22Rv1 (cell line): ENCODE measurements around the gene FKBP8.
"Not testable (repeated sequence)": the region's sequence is repeated elsewhere in the genome, so short reads cannot be mapped to it uniquely, and the experiment has no call there.

Experiments used
- H3K27ac ChIP-seq: fragments of 450-650 bp; 2 replicates; pipeline ENCODE4 v1.5.1; 2017
- ZFX ChIP-seq: fragments of 450-650 bp; IDR thresholded peaks from 2 replicates; pipeline ENCODE4 v1.6.1; 2017; ENCODE audit warnings: antibody characterized with exemption, borderline replicate concordance
- TF ChIP-seq, protein P1 (sequence below): fragments of 450-650 bp; IDR thresholded peaks from 2 replicates; pipeline ENCODE4 v1.5.1; 2017; ENCODE audit warnings: mild to moderate bottlenecking

Gene FKBP8

GRCh38 chr19:18557411-18558201 is 14.2 kb upstream of the FKBP8 start, which contains the start of gene KXD1:
KXD1 (plus strand) TSS chr19:18557870; CDS start chr19:18562057, 4,187 bp downstream.
- TF ChIP-seq ZFX, result no peak
- TF ChIP-seq, protein P1, sequence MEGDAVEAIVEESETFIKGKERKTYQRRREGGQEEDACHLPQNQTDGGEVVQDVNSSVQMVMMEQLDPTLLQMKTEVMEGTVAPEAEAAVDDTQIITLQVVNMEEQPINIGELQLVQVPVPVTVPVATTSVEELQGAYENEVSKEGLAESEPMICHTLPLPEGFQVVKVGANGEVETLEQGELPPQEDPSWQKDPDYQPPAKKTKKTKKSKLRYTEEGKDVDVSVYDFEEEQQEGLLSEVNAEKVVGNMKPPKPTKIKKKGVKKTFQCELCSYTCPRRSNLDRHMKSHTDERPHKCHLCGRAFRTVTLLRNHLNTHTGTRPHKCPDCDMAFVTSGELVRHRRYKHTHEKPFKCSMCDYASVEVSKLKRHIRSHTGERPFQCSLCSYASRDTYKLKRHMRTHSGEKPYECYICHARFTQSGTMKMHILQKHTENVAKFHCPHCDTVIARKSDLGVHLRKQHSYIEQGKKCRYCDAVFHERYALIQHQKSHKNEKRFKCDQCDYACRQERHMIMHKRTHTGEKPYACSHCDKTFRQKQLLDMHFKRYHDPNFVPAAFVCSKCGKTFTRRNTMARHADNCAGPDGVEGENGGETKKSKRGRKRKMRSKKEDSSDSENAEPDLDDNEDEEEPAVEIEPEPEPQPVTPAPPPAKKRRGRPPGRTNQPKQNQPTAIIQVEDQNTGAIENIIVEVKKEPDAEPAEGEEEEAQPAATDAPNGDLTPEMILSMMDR, result no peak
- peak within 1 kb of the TSS; percentile 75 for H3K27ac ChIP-seq

DNA sequence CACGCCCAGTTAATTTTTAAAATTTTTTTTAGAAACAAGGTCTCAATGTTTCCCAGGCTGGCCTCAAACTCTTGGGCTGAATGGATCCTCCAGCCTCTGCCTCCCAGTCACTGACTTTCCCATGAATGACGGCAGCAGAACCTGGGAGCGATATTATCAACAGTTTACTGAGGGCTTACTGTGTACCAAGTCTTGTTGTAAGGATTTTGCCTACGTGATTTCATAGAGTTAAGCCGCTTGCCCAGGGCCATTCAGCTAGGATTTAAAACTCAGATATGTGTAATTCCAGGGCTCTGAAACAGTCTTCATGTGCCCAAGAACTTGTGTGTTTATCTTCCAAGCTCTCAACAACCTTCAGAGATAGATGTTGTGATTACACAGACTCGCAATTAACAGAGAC is 8.3 kb upstream of the FKBP8 start:
- peak overlapping the region; percentile 30; the same call in 1 of the 2 replicates for H3K27ac ChIP-seq
- no peak for TF ChIP-seq ZFX
- TF ChIP-seq, protein P1, result no peak

DNA sequence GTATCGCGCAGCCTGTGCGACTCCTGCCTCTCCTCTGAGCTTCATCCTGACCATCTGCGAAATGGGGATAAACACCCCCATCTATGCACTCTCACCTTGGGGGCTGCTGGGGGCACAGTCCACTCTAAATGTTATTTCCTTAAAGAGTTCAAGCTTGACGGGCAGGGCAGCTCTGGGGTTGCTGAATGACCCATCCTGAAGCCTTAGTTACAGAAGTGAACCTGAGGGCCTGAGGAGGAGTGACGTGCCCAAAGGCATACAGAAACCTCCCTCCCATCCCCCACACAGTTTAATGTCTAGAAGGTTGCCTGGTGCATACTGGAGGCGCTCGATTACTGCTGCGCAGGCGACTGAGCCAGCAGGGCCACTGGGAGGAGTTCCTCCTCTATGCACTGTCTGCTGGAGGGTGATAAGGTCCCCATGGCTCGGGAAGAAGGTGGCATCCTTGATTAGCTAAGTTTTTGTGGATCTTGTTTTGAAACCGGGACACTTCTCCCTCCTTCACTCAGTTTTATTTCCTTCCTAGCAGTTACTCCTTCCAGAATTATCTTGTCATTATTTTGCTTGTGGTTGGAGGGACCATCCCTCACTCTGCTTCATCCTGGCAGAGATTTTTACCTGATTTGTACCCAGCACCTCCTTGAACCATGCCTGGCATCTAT is 572 bp upstream of the FKBP8 start:
- peak overlapping the region; percentile 66 for H3K27ac ChIP-seq
- TF ChIP-seq, protein P1, result peak; percentile 23
- TF ChIP-seq ZFX, result no peak

GRCh38 chr19:18541992-18542940 is 1.1 kb downstream of the FKBP8 start:
- peak overlapping the region; percentile 66 for H3K27ac ChIP-seq
- TF ChIP-seq, protein P1, result no peak
- TF ChIP-seq ZFX, result no peak

DNA sequence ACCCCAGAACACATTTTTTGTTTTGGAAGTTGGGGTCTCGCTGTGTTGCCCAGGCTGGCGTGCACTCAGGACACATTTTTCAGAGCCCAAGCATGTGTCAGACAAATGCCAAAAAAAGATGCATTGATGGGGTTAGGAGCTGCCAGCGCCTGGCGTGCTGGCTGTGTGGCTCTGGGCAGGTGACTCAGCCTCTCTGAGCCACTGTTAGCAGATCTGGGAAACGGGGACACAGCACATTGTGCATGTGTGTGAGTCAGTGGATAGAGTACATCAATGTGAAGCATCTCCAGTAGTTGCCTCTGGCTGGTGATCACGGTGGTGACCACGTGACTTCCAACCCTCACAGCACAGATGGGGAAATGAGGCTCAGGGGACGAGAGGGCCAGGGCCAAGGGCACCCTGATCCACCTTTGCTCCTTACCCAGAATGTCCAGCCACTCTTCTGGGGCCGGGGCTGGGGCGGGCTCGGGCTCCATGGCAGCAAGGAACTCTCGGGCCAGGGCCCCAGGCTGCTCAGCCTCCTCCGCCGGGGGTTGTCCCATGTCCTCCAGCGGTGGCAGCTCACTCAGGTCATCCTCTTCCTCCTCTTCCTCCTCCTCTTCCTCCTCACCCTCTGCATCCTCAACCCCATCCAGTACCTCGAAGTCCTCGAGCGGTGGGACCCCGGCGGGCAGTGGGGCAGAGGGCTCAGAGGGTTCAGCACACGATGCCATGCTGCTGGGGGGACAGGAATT is 1.9 kb downstream of the FKBP8 start:
- TF ChIP-seq, protein P1, result no peak
- TF ChIP-seq ZFX, result no peak
- peak overlapping the region; percentile 66 for H3K27ac ChIP-seq

GRCh38 chr19:18540200-18540599 is 3.2 kb downstream of the FKBP8 start:
- not testable (repeated sequence) for H3K27ac ChIP-seq

- no peak for TF ChIP-seq ZFX
- TF ChIP-seq, protein P1, result no peak
- H3K27ac ChIP-seq, result no peak overlapping the region
Measured at GRCh38 chr19:18539372-18539771, 4.0 kb downstream of the FKBP8 start.
